PC-3 (cell line): ENCODE data around the gene SAMD10. TPM values are rescaled to one million over a fixed set of nuclear protein-coding genes. Genes with fewer than 3 reads are reported as not detected.

Experiments
- ATAC-seq: fragments of 200-7000 bp; cut with Tn5 transposase; 2 replicates; pipeline ENCODE4 v1.9.1; 2020; ENCODE audit warnings: mild to moderate bottlenecking, moderate library complexity
- BruUV-seq: library from RNA; stranded (reverse); fragments of 400-500 nt; replicated peaks from 2 replicates; lab custom pipeline; 2021; lab: Mats Ljungman, UMichigan
- CTCF ChIA-PET: fragments of 300-600 bp; sonication (Branson Sonifier 250); formaldehyde crosslinking; loops from one replicate; lab custom pipeline; 2022; ENCODE audit warnings: antibody characterized with exemption; lab: Charles Lee
- POLR2A ChIA-PET: fragments of 300-600 bp; sonication (Branson Sonifier 250); formaldehyde crosslinking; loops from one replicate; lab custom pipeline; 2022; ENCODE audit warnings: antibody characterized with exemption; ENCODE audit not compliant: unreplicated experiment; lab: Charles Lee
- DNase-seq: peaks from one replicate; pipeline ENCODE4 v3.0.0-alpha.2; 2015
- H2AFZ ChIP-seq: fragments of 300-600 bp; sonication (generic); 2 replicates; pipeline ENCODE4 v1.6.0; 2016; ENCODE audit warnings: antibody characterized with exemption, low read length
- H3F3A ChIP-seq: fragments of 300-600 bp; sonication (generic); one replicate; pipeline ENCODE4 v1.6.0; 2017; ENCODE audit warnings: antibody characterized with exemption, low read length, control low read depth, mild to moderate bottlenecking; ENCODE audit not compliant: unreplicated experiment
- H3K27ac ChIP-seq: fragments of 300-600 bp; sonication (generic); 2 replicates; pipeline ENCODE4 v1.5.1; 2016; ENCODE audit warnings: mild to moderate bottlenecking, low read length
- H3K27me3 ChIP-seq: fragments of 300-600 bp; sonication (generic); 2 replicates; pipeline ENCODE4 v1.6.1; 2016; ENCODE audit warnings: low read length, mixed read lengths
- H3K36me3 ChIP-seq: fragments of 300-600 bp; sonication (generic); 2 replicates; pipeline ENCODE4 v1.6.1; 2016; ENCODE audit warnings: low read depth, mixed run types, low read length, mixed read lengths
- H3K4me1 ChIP-seq: fragments of 300-600 bp; sonication (generic); 2 replicates; pipeline ENCODE4 v1.5.1; 2016; ENCODE audit warnings: low read length; ENCODE audit not compliant: insufficient read depth
- H3K4me2 ChIP-seq: fragments of 300-600 bp; sonication (generic); 2 replicates; pipeline ENCODE4 v1.6.0; 2016; ENCODE audit warnings: low read length
- H3K4me3 ChIP-seq: fragments of 300-600 bp; sonication (generic); 2 replicates; pipeline ENCODE4 v1.5.1; 2016; ENCODE audit warnings: mild to moderate bottlenecking, low read length, mixed read lengths
- H3K79me2 ChIP-seq: fragments of 300-600 bp; sonication (generic); 2 replicates; pipeline ENCODE4 v1.6.1; 2017; ENCODE audit warnings: low read length, mixed read lengths
- H3K9ac ChIP-seq: fragments of 300-600 bp; sonication (generic); 2 replicates; pipeline ENCODE4 v1.6.0; 2016; ENCODE audit warnings: mild to moderate bottlenecking, low read length
- H3K9me2 ChIP-seq: fragments of 300-600 bp; sonication (generic); replicated peaks from 2 replicates; pipeline ENCODE4 v1.6.1; 2016; ENCODE audit warnings: mixed run types, low read length, mixed read lengths
- H3K9me3 ChIP-seq: fragments of 300-600 bp; sonication (generic); 2 replicates; pipeline ENCODE4 v1.6.1; 2016; ENCODE audit warnings: low read length, mixed read lengths
- H4K20me1 ChIP-seq: fragments of 300-600 bp; sonication (generic); 2 replicates; pipeline ENCODE4 v1.6.1; 2016; ENCODE audit warnings: low read length, mixed read lengths
- CTCF ChIP-seq: fragments of 300-600 bp; sonication (generic); conservative IDR thresholded peaks from 2 replicates; pipeline ENCODE4 v1.5.1; 2017; ENCODE audit warnings: antibody characterized with exemption, low read depth, mild to moderate bottlenecking, low read length
- EZH2 ChIP-seq: fragments of 300-600 bp; sonication (generic); IDR thresholded peaks from one replicate; pipeline ENCODE4 v1.6.1; 2017; ENCODE audit warnings: antibody characterized with exemption, mild to moderate bottlenecking, low read length; ENCODE audit not compliant: unreplicated experiment
- EZH2phosphoT487 ChIP-seq: fragments of 300-600 bp; sonication (generic); IDR thresholded peaks from 2 replicates; pipeline ENCODE4 v1.6.1; 2018; ENCODE audit warnings: mild to moderate bottlenecking, antibody characterized with exemption, low read length, borderline replicate concordance
- intact Hi-C: fragments of 100-400 bp; cut with micrococcal nuclease; formaldehyde crosslinking; loops from 2 replicates; pipeline ENCODE4 v1.9.0; 2023
- total RNA-seq: library from RNA; depleted of rRNA; stranded (reverse); fragments of >200 nt; gene quantifications from 2 replicates; pipeline ENCODE4 v1.2.3, GENCODE V29; 2014

The SAMD10 gene
- total RNA-seq, 1 experiment from 2014 or later: 7.4 TPM

GRCh38 chr20:64022671-64023360 lies 43.4 kb upstream of the SAMD10 start:
- ChIA-PET POLR2A (no interaction called here), CTCF (no interaction called here)
- Histone ChIP-seq H3K36me3 (peaks cover 59% of the 10 kb centered on the region), H3K9me2 (no peaks in the 10 kb centered on the region), H3K4me3 (no peak overlapping the region), H3F3A (no peaks in the 10 kb centered on the region), H2AFZ (no peak overlapping the region), H4K20me1 (no peaks in the 10 kb centered on the region), H3K4me1 (no peaks in the 10 kb centered on the region), H3K4me2 (no peak overlapping the region), H3K27ac (no peak overlapping the region), H3K27me3 (no peaks in the 10 kb centered on the region), H3K9ac (no peak overlapping the region), H3K79me2 (no peaks in the 10 kb centered on the region), H3K9me3 (no peaks in the 10 kb centered on the region)
- DNase-seq (no peak), ATAC-seq (no peak)
- no peak for TF ChIP-seq CTCF
- no peak for TF ChIP-seq EZH2phosphoT487
- no peak for TF ChIP-seq EZH2
- no TSS peak for BruUV-seq
- intact Hi-C loops: no loop called here

- Histone ChIP-seq H3K27ac (no peak overlapping the region), H3K9me3 (no peaks in the 10 kb centered on the region), H4K20me1 (no peaks in the 10 kb centered on the region), H3K4me2 (no peak overlapping the region), H3K36me3 (peaks cover 52% of the 10 kb centered on the region), H3K9me2 (no peaks in the 10 kb centered on the region), H3K4me3 (no peak overlapping the region), H3K27me3 (no peaks in the 10 kb centered on the region), H3K4me1 (no peaks in the 10 kb centered on the region), H3K79me2 (no peaks in the 10 kb centered on the region), H2AFZ (no peak overlapping the region), H3F3A (no peaks in the 10 kb centered on the region), H3K9ac (no peak overlapping the region)
- TF ChIP-seq EZH2 (no peak), CTCF (no peak), EZH2phosphoT487 (no peak)
- DNase-seq (no peak), ATAC-seq (no peak)
- BruUV-seq: no TSS peak
- POLR2A ChIA-PET: no interaction called here
- CTCF ChIA-PET: no interaction called here
- intact Hi-C loops: no loop called here
Observed at GRCh38 chr20:64021124-64021975, 41.9 kb upstream of the SAMD10 start.
